HepG2 (cell line): ENCODE results near the gene PLCB1. TPM values are rescaled to one million over a fixed set of nuclear protein-coding genes. Genes with fewer than 3 reads are reported as not detected.

Experiments
- ATAC-seq: fragments of 200-7000 bp; cut with Tn5 transposase; 3 replicates; pipeline ENCODE4 v1.9.1; 2020; ENCODE audit warnings: mild to moderate bottlenecking, moderate library complexity
- BruUV-seq: library from RNA; stranded (reverse); fragments of 400-500 nt; replicated peaks from 2 replicates; lab custom pipeline; 2021; lab: Mats Ljungman, UMichigan
- CTCF ChIA-PET: fragments of 300-600 bp; formaldehyde crosslinking; extraction: SDS; loops from one replicate; lab custom pipeline; 2021; ENCODE audit warnings: low total read pairs, inconsistent platforms, low intra/inter-chr PET ratio; lab: Yijun Ruan, JAX
- POLR2A ChIA-PET: fragments of 350-600 bp; sonication (Branson Sonifier 250); formaldehyde crosslinking; loops from one replicate; lab custom pipeline; 2020; ENCODE audit warnings: antibody characterized with exemption, inconsistent platforms; lab: Yijun Ruan, JAX
- DNase-seq: peaks from one replicate; pipeline ENCODE4 v3.0.0-alpha.2; 2015; ENCODE audit warnings: low spot score
- FAIRE-seq: peaks from 3 replicates; lab custom pipeline; 2011; peaks lifted over from hg19 to GRCh38; lab: Jason Lieb, UNC
- H2AFZ ChIP-seq: one replicate; pipeline ENCODE4 v1.6.1; 2011; ENCODE audit warnings: low read length, inconsistent platforms
- H3K27ac ChIP-seq: fragments of 300-600 bp; 3 replicates; pipeline ENCODE4 v1.8.0; 2011; ENCODE audit warnings: mixed run types, mild to moderate bottlenecking, mixed read lengths, low read length, inconsistent platforms; ENCODE audit not compliant: insufficient read depth; ENCODE audit errors: extremely low read length
- H3K27me3 ChIP-seq, 2 experiments: fragments of 200-600 bp in 1 of 2; 2 replicates in 1 of 2; 3 replicates in 1 of 2; pipeline versions ENCODE4 v1.6.0 to v1.8.0; 2011; ENCODE audit warnings: low read length in 2 of 2, mild to moderate bottlenecking in 2 of 2, moderate library complexity in 2 of 2, inconsistent platforms in 1 of 2; ENCODE audit not compliant: insufficient read depth in 2 of 2, control insufficient read depth in 1 of 2
- H3K36me3 ChIP-seq, 2 experiments: fragments of 200-600 bp in 1 of 2; replicated peaks in 1 of 2; 2 replicates in 1 of 2; 3 replicates in 1 of 2; pipeline versions ENCODE4 v1.5.1 to v1.8.0; 2011; ENCODE audit warnings: low read length in 2 of 2, inconsistent platforms in 1 of 2; ENCODE audit not compliant: insufficient read depth in 2 of 2, control insufficient read depth in 1 of 2
- H3K4me1 ChIP-seq: 2 replicates; pipeline ENCODE4 v1.5.1; 2012; ENCODE audit warnings: low read length, inconsistent platforms; ENCODE audit not compliant: insufficient read depth
- H3K4me2 ChIP-seq: 2 replicates; pipeline ENCODE4 v1.6.0; 2011; ENCODE audit warnings: low read depth, low read length, inconsistent platforms
- H3K4me3 ChIP-seq, 3 experiments: fragments of 200-600 bp in 1 of 3; sonication (generic), shearing (Covaris generic) in 1 of 3; replicated peaks in 1 of 3; 2 replicates each; pipeline ENCODE4 v1.5.1; 2011 to 2016; ENCODE audit warnings: low read length in 3 of 3, inconsistent platforms in 2 of 3, low read depth in 2 of 3, mild to moderate bottlenecking in 2 of 3, control low read depth in 1 of 3, mixed read lengths in 1 of 3; ENCODE audit not compliant: insufficient read depth in 1 of 3
- H3K79me2 ChIP-seq: one replicate; pipeline ENCODE4 v1.6.1; 2011; ENCODE audit warnings: low read length, inconsistent platforms; ENCODE audit not compliant: insufficient read depth
- H3K9ac ChIP-seq: 2 replicates; pipeline ENCODE4 v1.6.0; 2011; ENCODE audit warnings: mild to moderate bottlenecking, low read depth, low read length, inconsistent platforms; ENCODE audit not compliant: insufficient read depth
- H3K9me3 ChIP-seq: 2 replicates; pipeline ENCODE4 v1.5.1; 2012; ENCODE audit warnings: mild to moderate bottlenecking, low read length
- H4K20me1 ChIP-seq: 2 replicates; pipeline ENCODE4 v1.6.0; 2011; ENCODE audit warnings: inconsistent platforms, mild to moderate bottlenecking, low read length, moderate library complexity; ENCODE audit not compliant: insufficient read depth
- BRCA1 ChIP-seq: sonication (generic); formaldehyde crosslinking; IDR thresholded peaks from 2 replicates; pipeline ENCODE4 v1.4.0; 2020; ENCODE audit warnings: missing genetic modification reagents
- HBP1 ChIP-seq: IDR thresholded peaks from 2 replicates; pipeline ENCODE4 v1.6.1; 2016; ENCODE audit warnings: low read depth, control low read depth
- LBX2 ChIP-seq: sonication (generic); formaldehyde crosslinking; IDR thresholded peaks from 2 replicates; pipeline ENCODE4 v1.5.0; 2020; ENCODE audit warnings: missing genetic modification reagents, mild to moderate bottlenecking, borderline replicate concordance
- SOX13 ChIP-seq, 3 experiments: fragments of 450-650 bp in 1 of 3; sonication (generic) in 1 of 3; formaldehyde crosslinking in 1 of 3; IDR thresholded peaks in 2 of 3; conservative IDR thresholded peaks in 1 of 3; 2 replicates each; pipeline versions ENCODE4 v1.5.0 to v1.6.1; 2016 to 2020; ENCODE audit warnings: antibody characterized with exemption in 1 of 3, mild to moderate bottlenecking in 1 of 3, missing compliant biosample characterization in 1 of 3, missing genetic modification reagents in 1 of 3, moderate library complexity in 1 of 3
- ZNF101 ChIP-seq: sonication (generic); formaldehyde crosslinking; IDR thresholded peaks from 2 replicates; pipeline ENCODE4 v1.4.0; 2020; ENCODE audit warnings: mild to moderate bottlenecking, low read depth, missing genetic modification reagents, borderline replicate concordance
- ZNF619 ChIP-seq: sonication (generic); formaldehyde crosslinking; IDR thresholded peaks from 2 replicates; pipeline ENCODE4 v1.4.0; 2020; ENCODE audit warnings: mild to moderate bottlenecking, missing genetic modification reagents
- WGBS: methylation state at CpG from one replicate; pipeline ENCODE4 v1.1.6; 2017; ENCODE audit warnings: low lambda C conversion rate; 5-methylcytosine and 5-hydroxymethylcytosine counted together
- in situ Hi-C: cut with HindIII; loops from 2 replicates; pipeline ENCODE4 v1.10.0; 2017; ENCODE audit warnings: low pct_unique_long_range_greater_than_20kb; ENCODE audit not compliant: extremely low pct_ligation_motif_present
- intact Hi-C: fragments of 100-400 bp; cut with micrococcal nuclease; formaldehyde crosslinking; loops from one replicate; pipeline ENCODE4 v1.10.0; 2022; ENCODE audit not compliant: unreplicated experiment
- polyA plus RNA-seq, 8 experiments: library from polyadenylated mRNA; depleted of rRNA in 3 of 8; stranded (reverse) in 7 of 8; unstranded in 1 of 8; fragments of >200 nt; fragmentation: Illumina TruSeq in 4 of 8; extraction: Trizol in 4 of 8; gene quantifications; 2 replicates each; pipeline versions ENCODE4 v1.2.1 to v1.2.3, GENCODE V29; 2011 to 2016; ENCODE audit warnings: low read depth in 4 of 8, missing spikeins in 1 of 8, mixed read lengths in 1 of 8; ENCODE audit not compliant: insufficient read depth in 1 of 8
- total RNA-seq, 5 experiments: library from RNA; depleted of rRNA; stranded (reverse); fragments of >200 nt; fragmentation: Illumina TruSeq; extraction: Trizol; gene quantifications; 2 replicates each; pipeline ENCODE4 v1.2.3, GENCODE V29; 2016; ENCODE audit warnings: low read depth in 1 of 5

Gene PLCB1
- total and polyA plus RNA-seq, 2 of the 13 experiments (the other 11 are each of a cell fraction or from before 2014, with no cell fraction given) = 42.4 to 55.9 TPM

GRCh38 chr20:8671370-8671961, 539.4 kb downstream of the PLCB1 start:
- FAIRE-seq = no peak
- no peaks in the 10 kb centered on the region for H3K9me3 ChIP-seq
- ChIA-PET POLR2A (no interaction called here), CTCF (no interaction called here)
- TF ChIP-seq SOX13 (IDR thresholded peaks at IDR 0.05) (no peak), SOX13 (CRISPR knock-in tag; conservative IDR thresholded peaks at IDR 0.05 in 1 of 2, IDR thresholded peaks at IDR 0.05 in 1 of 2) (no peak), ZNF619 (no peak), BRCA1 (CRISPR knock-in tag) (no peak), LBX2 (CRISPR knock-in tag) (no peak), ZNF101 (CRISPR knock-in tag) (no peak), HBP1 (no peak)
- H3K4me3 ChIP-seq = no peak overlapping the region
- H3K36me3 ChIP-seq = peaks cover 4 to 14% of the 10 kb centered on the region in 2 experiments; a peak in 3 of 5 replicates
- H4K20me1 ChIP-seq = no peaks in the 10 kb centered on the region
- no peak for DNase-seq
- in situ Hi-C loops = no loop called here
- ATAC-seq = no peak
- WGBS = 96% methylated on average over 7 of the region's 7 CpGs
- no peak overlapping the region for H3K4me2 ChIP-seq
- BruUV-seq = no TSS peak
- H3K4me1 ChIP-seq = no peaks in the 10 kb centered on the region
- H3K27ac ChIP-seq = no peak overlapping the region
- H3K27me3 ChIP-seq = no peaks in the 10 kb centered on the region
- no peaks in the 10 kb centered on the region for H3K79me2 ChIP-seq
- H2AFZ ChIP-seq = no peak overlapping the region
- intact Hi-C loops = no loop called here
- no peak overlapping the region for H3K9ac ChIP-seq
